NCI-H1417 treated with DMSO at 0.1 percent for 48 hours (cell line): Measurements from ENCODE around the gene MIDN.

Experiments used
- DNase-seq: peaks from one replicate; lab custom pipeline; 2025; lab: John Stamatoyannopoulos, UW

MIDN gene

GRCh38 chr19:1283207-1283916 is 35.0 kb downstream of the MIDN start:
- no peak for DNase-seq

GRCh38 chr19:1283917-1284292 is 35.5 kb downstream of the MIDN start:
- DNase-seq = no peak

- no peak for DNase-seq
Observed at GRCh38 chr19:1284293-1284978, 36.1 kb downstream of the MIDN start.

- DNase-seq = no peak
Observed at GRCh38 chr19:1284979-1285736, 36.8 kb downstream of the MIDN start.

- no peak for DNase-seq
Observed at GRCh38 chr19:1285737-1286360, 37.5 kb downstream of the MIDN start, which contains the start of gene EFNA2. TSS of gene EFNA2 (plus strand) at chr19:1285873. CDS start at chr19:1286169, 296 bp downstream.

- DNase-seq = no peak
Observed at GRCh38 chr19:1286487-1287353, 38.3 kb downstream of the MIDN start.

- DNase-seq = no peak
Observed at GRCh38 chr19:1287354-1288225, 39.2 kb downstream of the MIDN start.

- DNase-seq = no peak
Observed at GRCh38 chr19:1288226-1288612, 39.8 kb downstream of the MIDN start.

- DNase-seq = no peak
Observed at GRCh38 chr19:1288833-1289685, 40.7 kb downstream of the MIDN start.

- no peak for DNase-seq
Observed at GRCh38 chr19:1289686-1290025, 41.3 kb downstream of the MIDN start.

- no peak for DNase-seq
Observed at GRCh38 chr19:1290196-1290702, 41.9 kb downstream of the MIDN start.

GRCh38 chr19:1290703-1291651 is 42.6 kb downstream of the MIDN start:
- no peak for DNase-seq

GRCh38 chr19:1291761-1292418 is 43.5 kb downstream of the MIDN start:
- no peak for DNase-seq

GRCh38 chr19:1292419-1293151 is 44.2 kb downstream of the MIDN start:
- no peak for DNase-seq

GRCh38 chr19:1293782-1294604 is 45.6 kb downstream of the MIDN start:
- DNase-seq = no peak

GRCh38 chr19:1294688-1295087 is 46.3 kb downstream of the MIDN start:
- DNase-seq = no peak
